ENCODE results near the gene SYNPO2.

Gene SYNPO2

GRCh38 chr4:118916691-118917289, 28.1 kb downstream of the SYNPO2 start:
- H3K36me3 ChIP-seq (ENCODE audit: control insufficient read depth in 1 of 2, insufficient read depth in 2 of 2, low read length in 2 of 2): no peaks in the 10 kb centered on the region
- H3K27me3 ChIP-seq (ENCODE audit: low read depth, low read length): no peaks in the 10 kb centered on the region
- H3K9me3 ChIP-seq (ENCODE audit: control insufficient read depth in 1 of 2, low read length in 2 of 2): no peaks in the 10 kb centered on the region
- H3K4me3 ChIP-seq (ENCODE audit: low read depth in 1 of 2, low read length in 2 of 2): no peak overlapping the region
- peaks cover 4 to 25% of the 10 kb centered on the region in 2 donors for H3K4me1 ChIP-seq (ENCODE audit: control insufficient read depth in 1 of 2, insufficient read depth in 2 of 2, low read length in 2 of 2)
- peak overlapping the region; percentile 53 for H3K27ac ChIP-seq (ENCODE audit: low read length)

GRCh38 chr4:118917582-118917981, 28.9 kb downstream of the SYNPO2 start:
- H3K27ac ChIP-seq (ENCODE audit: low read length): peak overlapping the region; percentile 53

GRCh38 chr4:118918388-118918787, 29.7 kb downstream of the SYNPO2 start:
- Histone ChIP-seq H3K4me1 (ENCODE audit: control insufficient read depth in 1 of 2, insufficient read depth in 2 of 2, low read length in 2 of 2) (peaks cover 4 to 32% of the 10 kb centered on the region in 2 donors), H3K4me3 (ENCODE audit: low read depth in 1 of 2, low read length in 2 of 2) (no peak overlapping the region), H3K9me3 (ENCODE audit: control insufficient read depth in 1 of 2, low read length in 2 of 2) (no peaks in the 10 kb centered on the region), H3K27me3 (ENCODE audit: low read depth, low read length) (no peaks in the 10 kb centered on the region), H3K27ac (ENCODE audit: low read length) (peak overlapping the region; percentile 66), H3K36me3 (ENCODE audit: control insufficient read depth in 1 of 2, insufficient read depth in 2 of 2, low read length in 2 of 2) (no peaks in the 10 kb centered on the region)

More at GRCh38 chr4:118917582-118917981, 28.9 kb downstream of the SYNPO2 start:
- Histone ChIP-seq H3K4me3 (ENCODE audit: low read depth in 1 of 2, low read length in 2 of 2) (no peak overlapping the region), H3K36me3 (ENCODE audit: control insufficient read depth in 1 of 2, insufficient read depth in 2 of 2, low read length in 2 of 2) (no peaks in the 10 kb centered on the region), H3K27me3 (ENCODE audit: low read depth, low read length) (no peaks in the 10 kb centered on the region), H3K9me3 (ENCODE audit: control insufficient read depth in 1 of 2, low read length in 2 of 2) (no peaks in the 10 kb centered on the region), H3K4me1 (ENCODE audit: control insufficient read depth in 1 of 2, insufficient read depth in 2 of 2, low read length in 2 of 2) (peaks cover 4 to 27% of the 10 kb centered on the region in 2 donors)

- Histone ChIP-seq H3K27me3 (ENCODE audit: low read depth, low read length) (no peaks in the 10 kb centered on the region), H3K36me3 (ENCODE audit: control insufficient read depth in 1 of 2, insufficient read depth in 2 of 2, low read length in 2 of 2) (no peaks in the 10 kb centered on the region), H3K9me3 (ENCODE audit: control insufficient read depth in 1 of 2, low read length in 2 of 2) (no peaks in the 10 kb centered on the region), H3K4me1 (ENCODE audit: control insufficient read depth in 1 of 2, insufficient read depth in 2 of 2, low read length in 2 of 2) (peaks cover 4 to 49% of the 10 kb centered on the region in 2 donors), H3K4me3 (ENCODE audit: low read depth in 1 of 2, low read length in 2 of 2) (peak overlapping the region in 1 of 2 donors; percentile 7), H3K27ac (ENCODE audit: low read length) (peak overlapping the region; percentile 66)
Observed at GRCh38 chr4:118920247-118920646, 31.6 kb downstream of the SYNPO2 start.

GRCh38 chr4:118921786-118922185, 33.1 kb downstream of the SYNPO2 start:
- no peak overlapping the region for H3K27ac ChIP-seq (ENCODE audit: low read length)
- no peaks in the 10 kb centered on the region for H3K9me3 ChIP-seq (ENCODE audit: control insufficient read depth in 1 of 2, low read length in 2 of 2)
- H3K27me3 ChIP-seq (ENCODE audit: low read depth, low read length): no peaks in the 10 kb centered on the region
- no peak overlapping the region for H3K4me3 ChIP-seq (ENCODE audit: low read depth in 1 of 2, low read length in 2 of 2)
- no peaks in the 10 kb centered on the region for H3K36me3 ChIP-seq (ENCODE audit: control insufficient read depth in 1 of 2, insufficient read depth in 2 of 2, low read length in 2 of 2)
- H3K4me1 ChIP-seq (ENCODE audit: control insufficient read depth in 1 of 2, insufficient read depth in 2 of 2, low read length in 2 of 2): peaks cover 7 to 64% of the 10 kb centered on the region in 2 donors

- Histone ChIP-seq H3K36me3 (ENCODE audit: control insufficient read depth in 1 of 2, insufficient read depth in 2 of 2, low read length in 2 of 2) (no peaks in the 10 kb centered on the region), H3K4me3 (ENCODE audit: low read depth in 1 of 2, low read length in 2 of 2) (no peak overlapping the region), H3K4me1 (ENCODE audit: control insufficient read depth in 1 of 2, insufficient read depth in 2 of 2, low read length in 2 of 2) (peaks cover 3 to 84% of the 10 kb centered on the region in 2 donors), H3K27ac (ENCODE audit: low read length) (no peak overlapping the region), H3K9me3 (ENCODE audit: control insufficient read depth in 1 of 2, low read length in 2 of 2) (no peaks in the 10 kb centered on the region), H3K27me3 (ENCODE audit: low read depth, low read length) (no peaks in the 10 kb centered on the region)
Observed at GRCh38 chr4:118923891-118924290, 35.2 kb downstream of the SYNPO2 start.

GRCh38 chr4:118927974-118928373, 39.3 kb downstream of the SYNPO2 start:
- Histone ChIP-seq H3K4me1 (ENCODE audit: control insufficient read depth in 1 of 2, insufficient read depth in 2 of 2, low read length in 2 of 2) (peaks cover 3 to 65% of the 10 kb centered on the region in 2 donors), H3K27ac (ENCODE audit: low read length) (peak overlapping the region; percentile 21), H3K4me3 (ENCODE audit: low read depth in 1 of 2, low read length in 2 of 2) (no peak overlapping the region), H3K27me3 (ENCODE audit: low read depth, low read length) (no peaks in the 10 kb centered on the region), H3K36me3 (ENCODE audit: control insufficient read depth in 1 of 2, insufficient read depth in 2 of 2, low read length in 2 of 2) (no peaks in the 10 kb centered on the region), H3K9me3 (ENCODE audit: control insufficient read depth in 1 of 2, low read length in 2 of 2) (no peaks in the 10 kb centered on the region)

- Histone ChIP-seq H3K27me3 (ENCODE audit: low read depth, low read length) (no peaks in the 10 kb centered on the region), H3K27ac (ENCODE audit: low read length) (no peak overlapping the region), H3K4me1 (ENCODE audit: control insufficient read depth in 1 of 2, insufficient read depth in 2 of 2, low read length in 2 of 2) (peaks cover 3 to 53% of the 10 kb centered on the region in 2 donors), H3K9me3 (ENCODE audit: control insufficient read depth in 1 of 2, low read length in 2 of 2) (no peaks in the 10 kb centered on the region), H3K4me3 (ENCODE audit: low read depth in 1 of 2, low read length in 2 of 2) (no peak overlapping the region), H3K36me3 (ENCODE audit: control insufficient read depth in 1 of 2, insufficient read depth in 2 of 2, low read length in 2 of 2) (no peaks in the 10 kb centered on the region)
Observed at GRCh38 chr4:118930255-118930654, 41.6 kb downstream of the SYNPO2 start.

- Histone ChIP-seq H3K4me3 (ENCODE audit: low read depth in 1 of 2, low read length in 2 of 2) (no peak overlapping the region), H3K9me3 (ENCODE audit: control insufficient read depth in 1 of 2, low read length in 2 of 2) (no peaks in the 10 kb centered on the region), H3K27me3 (ENCODE audit: low read depth, low read length) (no peaks in the 10 kb centered on the region), H3K27ac (ENCODE audit: low read length) (peak overlapping the region; percentile 20), H3K36me3 (ENCODE audit: control insufficient read depth in 1 of 2, insufficient read depth in 2 of 2, low read length in 2 of 2) (no peaks in the 10 kb centered on the region), H3K4me1 (ENCODE audit: control insufficient read depth in 1 of 2, insufficient read depth in 2 of 2, low read length in 2 of 2) (peaks cover 0 to 43% of the 10 kb centered on the region in 2 donors)
Observed at GRCh38 chr4:118931786-118932185, 43.1 kb downstream of the SYNPO2 start.

GRCh38 chr4:118935819-118936218, 47.2 kb downstream of the SYNPO2 start:
- Histone ChIP-seq H3K4me1 (ENCODE audit: control insufficient read depth in 1 of 2, insufficient read depth in 2 of 2, low read length in 2 of 2) (peaks cover 0 to 33% of the 10 kb centered on the region in 2 donors), H3K27me3 (ENCODE audit: low read depth, low read length) (no peaks in the 10 kb centered on the region), H3K36me3 (ENCODE audit: control insufficient read depth in 1 of 2, insufficient read depth in 2 of 2, low read length in 2 of 2) (no peaks in the 10 kb centered on the region), H3K4me3 (ENCODE audit: low read depth in 1 of 2, low read length in 2 of 2) (no peak overlapping the region), H3K9me3 (ENCODE audit: control insufficient read depth in 1 of 2, low read length in 2 of 2) (no peaks in the 10 kb centered on the region), H3K27ac (ENCODE audit: low read length) (no peak overlapping the region)

- Histone ChIP-seq H3K9me3 (ENCODE audit: control insufficient read depth in 1 of 2, low read length in 2 of 2) (no peaks in the 10 kb centered on the region), H3K36me3 (ENCODE audit: control insufficient read depth in 1 of 2, insufficient read depth in 2 of 2, low read length in 2 of 2) (no peaks in the 10 kb centered on the region), H3K4me3 (ENCODE audit: low read depth in 1 of 2, low read length in 2 of 2) (no peak overlapping the region), H3K27me3 (ENCODE audit: low read depth, low read length) (no peaks in the 10 kb centered on the region), H3K27ac (ENCODE audit: low read length) (peak overlapping the region; percentile 42), H3K4me1 (ENCODE audit: control insufficient read depth in 1 of 2, insufficient read depth in 2 of 2, low read length in 2 of 2) (peaks cover 0 to 38% of the 10 kb centered on the region in 2 donors)
Observed at GRCh38 chr4:118936406-118936805, 47.8 kb downstream of the SYNPO2 start.

Measured in muscle layer of duodenum (tissue), 2 donors.